T-helper 9 cell (primary cell): ENCODE data around the gene DENND1A.

Source experiments
- DNase-seq: peaks from one replicate; pipeline ENCODE4 v3.0.0-alpha.2; 2020

DENND1A gene

GRCh38 chr9:123552530-123552929 lies 377.4 kb downstream of the DENND1A start:
- DNase-seq, result no peak

DNA sequence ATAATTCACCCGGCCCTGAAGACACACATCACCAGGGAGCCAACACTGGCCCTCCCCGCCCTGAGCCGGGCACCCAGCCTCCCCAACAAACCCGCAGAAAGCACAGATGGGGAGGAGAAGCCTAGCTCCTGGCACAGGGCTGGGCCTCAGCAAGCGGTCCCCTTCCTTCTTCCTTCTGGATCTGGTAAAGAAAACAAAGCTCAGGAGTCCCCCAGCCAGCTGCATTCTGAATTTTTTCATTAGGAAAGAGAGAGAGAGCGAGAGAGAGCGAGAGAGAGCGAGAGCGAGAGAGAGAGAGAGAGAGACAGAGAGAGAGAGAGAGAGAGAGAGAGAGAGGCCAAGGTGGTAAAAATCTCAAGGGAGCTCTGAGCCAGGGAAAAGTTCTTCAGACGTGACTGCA lies 378.2 kb downstream of the DENND1A start:
- DNase-seq, result no peak

GRCh38 chr9:123550797-123551196 lies 379.1 kb downstream of the DENND1A start:
- no peak for DNase-seq

GRCh38 chr9:123550012-123550411 lies 379.9 kb downstream of the DENND1A start:
- DNase-seq, result no peak

- DNase-seq, result no peak
Measured at GRCh38 chr9:123548741-123549545, 381.0 kb downstream of the DENND1A start.

GRCh38 chr9:123544007-123544827 lies 385.7 kb downstream of the DENND1A start:
- DNase-seq, result peak; percentile 3

DNA sequence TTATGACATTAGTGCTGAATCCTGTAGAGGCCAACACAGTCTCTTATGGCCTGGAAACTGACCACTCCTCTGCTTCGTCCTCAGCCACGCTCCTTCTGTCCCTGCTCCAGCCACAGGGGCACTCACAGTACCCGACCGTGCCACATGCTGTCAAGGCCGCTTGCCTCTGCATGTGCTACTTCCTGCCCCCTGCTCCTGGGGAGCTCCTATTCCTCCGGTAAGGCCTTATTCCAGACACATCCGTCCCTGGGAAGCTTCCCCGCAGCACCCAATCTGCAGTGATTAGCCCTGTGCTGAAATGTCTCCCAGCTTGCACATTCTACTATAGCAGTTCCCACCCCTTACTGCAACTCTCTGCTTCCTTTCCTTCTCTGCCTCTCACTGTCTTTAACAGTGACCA lies 386.4 kb downstream of the DENND1A start:
- no peak for DNase-seq

- no peak for DNase-seq
Measured at GRCh38 chr9:123542435-123543225, 387.3 kb downstream of the DENND1A start.

DNA sequence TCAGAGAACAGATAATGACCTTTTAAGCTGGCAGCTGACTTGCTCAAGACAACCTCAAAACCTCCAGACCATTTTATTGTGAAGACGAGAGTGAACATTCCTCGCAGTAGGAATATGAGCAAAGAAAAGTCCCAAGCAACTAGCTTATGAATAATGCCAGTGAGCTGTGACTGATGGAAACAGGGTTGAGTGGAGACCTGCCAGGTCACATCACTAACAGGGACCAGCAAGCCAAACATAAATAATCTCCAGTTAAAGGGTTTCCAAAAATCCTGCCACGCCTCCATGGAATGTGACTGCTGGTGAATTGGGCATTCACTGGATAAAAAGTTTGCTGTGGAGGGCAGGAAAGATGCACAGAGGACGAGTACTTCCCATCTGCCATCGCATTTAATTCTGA lies 388.5 kb downstream of the DENND1A start:
- no peak for DNase-seq

DNA sequence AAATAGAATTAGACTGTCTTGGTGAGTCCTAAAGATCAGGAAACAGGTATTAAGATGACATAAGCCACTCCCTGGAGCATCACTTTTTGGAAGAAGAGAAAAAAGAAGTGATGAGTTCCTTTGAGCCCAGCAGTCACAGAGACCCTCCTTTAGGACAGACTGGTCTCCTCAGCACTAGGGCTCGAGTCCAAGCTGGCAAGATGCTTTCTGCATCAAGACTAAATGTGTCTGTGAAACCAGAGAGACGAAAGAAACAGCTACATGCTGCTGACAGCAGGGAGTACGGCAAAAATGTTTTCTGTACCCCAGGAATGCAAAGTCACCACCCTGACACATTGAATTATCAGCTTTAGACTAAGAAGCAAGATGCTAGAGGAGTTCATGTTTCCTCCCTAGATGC lies 389.5 kb downstream of the DENND1A start:
- DNase-seq, result no peak

GRCh38 chr9:123537809-123538208 lies 392.1 kb downstream of the DENND1A start:
- no peak for DNase-seq

DNA sequence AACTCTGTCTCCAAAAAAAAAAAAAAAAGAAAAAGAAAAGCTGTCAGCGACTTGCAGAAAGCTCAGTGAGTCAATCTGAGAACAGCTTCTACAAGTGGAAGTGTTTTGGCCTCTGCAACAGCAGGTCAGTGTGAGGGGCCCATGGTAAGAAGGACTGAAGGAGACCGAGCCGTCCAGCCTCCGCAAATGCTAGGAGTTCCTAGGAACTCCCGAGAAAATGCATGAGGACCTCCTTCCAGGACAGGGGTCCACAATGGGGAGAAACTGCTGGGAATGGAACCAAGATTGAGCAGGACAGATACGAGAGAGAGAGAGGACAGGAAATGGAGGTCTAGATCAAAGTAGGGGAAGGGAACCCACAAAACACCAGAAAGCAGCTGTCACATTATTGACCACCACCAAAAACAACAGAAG lies 393.5 kb downstream of the DENND1A start:
- no peak for DNase-seq

DNA sequence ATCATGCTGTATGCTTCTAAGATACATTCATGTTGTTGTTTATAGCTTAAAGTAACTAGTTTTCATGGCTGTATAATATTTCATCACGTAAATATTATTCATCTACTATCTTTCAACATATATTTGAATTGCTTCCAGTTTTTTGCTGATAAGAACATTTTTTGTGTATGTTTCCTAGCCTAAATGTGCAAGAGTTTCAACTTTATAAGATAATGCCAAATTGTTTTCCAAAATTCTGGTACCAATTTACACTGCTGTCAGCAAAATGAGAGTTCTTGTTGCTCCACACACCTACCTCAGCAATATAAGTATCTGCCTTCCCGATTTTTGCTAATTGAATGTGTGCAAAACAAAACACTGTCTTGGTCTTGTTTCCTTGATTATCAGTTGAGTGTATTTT lies 395.6 kb downstream of the DENND1A start:
- no peak for DNase-seq

GRCh38 chr9:123530244-123530643 lies 399.7 kb downstream of the DENND1A start:
- DNase-seq, result no peak

DNA sequence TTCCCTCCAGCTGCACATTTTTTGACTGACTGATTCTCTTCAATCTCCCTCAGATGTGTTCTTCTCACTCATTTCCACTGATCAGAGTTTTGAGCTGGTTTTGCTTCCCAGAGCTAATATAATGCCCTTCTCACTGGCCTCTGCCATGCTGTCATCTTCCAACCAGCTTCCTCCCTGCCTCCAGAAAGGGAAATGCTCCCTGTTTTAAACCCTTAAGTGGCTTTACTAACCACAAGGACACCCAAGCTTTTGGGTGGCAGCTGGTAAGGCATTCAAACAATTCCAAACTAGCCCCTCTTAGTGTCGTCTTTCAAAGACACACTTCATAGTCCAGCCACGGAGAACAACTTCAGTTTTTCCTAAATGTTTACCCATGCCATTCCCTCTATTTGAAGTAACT lies 401.4 kb downstream of the DENND1A start:
- no peak for DNase-seq

DNA sequence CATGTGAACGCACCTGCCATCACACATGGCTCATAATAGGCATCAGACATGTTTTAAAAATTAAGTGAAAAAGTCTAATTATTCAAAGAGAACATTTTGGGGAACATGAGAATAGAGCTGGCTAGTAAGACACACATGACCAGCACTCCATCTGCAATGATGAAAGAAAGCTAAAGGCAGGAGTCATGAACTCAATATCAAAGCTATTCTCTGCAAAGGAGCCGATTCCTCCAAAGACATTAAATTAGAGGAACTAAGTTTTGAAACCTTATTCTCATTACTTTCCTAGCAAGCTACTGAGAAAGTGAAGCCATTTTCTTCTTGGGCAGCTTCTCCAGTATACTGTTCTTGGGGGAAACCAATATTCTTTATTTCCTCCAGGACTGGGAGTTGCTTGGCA lies 401.9 kb downstream of the DENND1A start:
- no peak for DNase-seq

DNA sequence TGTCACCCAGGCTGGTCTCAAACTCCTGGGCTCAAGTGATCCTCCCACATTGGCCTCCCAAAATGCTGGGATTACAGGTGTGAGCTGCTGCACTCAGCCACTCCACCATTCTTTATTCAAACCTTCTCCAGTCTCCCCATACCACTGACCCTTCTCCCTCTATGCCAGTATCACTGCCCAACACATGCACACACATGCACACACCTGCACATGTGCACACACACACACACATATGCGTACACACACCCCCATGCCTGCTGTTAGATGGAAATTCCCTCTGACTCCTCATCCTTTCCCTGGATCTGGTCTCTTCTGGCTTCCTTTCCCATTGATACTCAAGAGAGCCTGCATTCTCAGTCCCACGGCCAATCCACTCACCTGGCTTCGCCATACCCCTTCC lies 404.0 kb downstream of the DENND1A start:
- no peak for DNase-seq

- no peak for DNase-seq
Measured at GRCh38 chr9:123525424-123525823, 404.5 kb downstream of the DENND1A start.

GRCh38 chr9:123524866-123525265 lies 405.1 kb downstream of the DENND1A start:
- no peak for DNase-seq

DNA sequence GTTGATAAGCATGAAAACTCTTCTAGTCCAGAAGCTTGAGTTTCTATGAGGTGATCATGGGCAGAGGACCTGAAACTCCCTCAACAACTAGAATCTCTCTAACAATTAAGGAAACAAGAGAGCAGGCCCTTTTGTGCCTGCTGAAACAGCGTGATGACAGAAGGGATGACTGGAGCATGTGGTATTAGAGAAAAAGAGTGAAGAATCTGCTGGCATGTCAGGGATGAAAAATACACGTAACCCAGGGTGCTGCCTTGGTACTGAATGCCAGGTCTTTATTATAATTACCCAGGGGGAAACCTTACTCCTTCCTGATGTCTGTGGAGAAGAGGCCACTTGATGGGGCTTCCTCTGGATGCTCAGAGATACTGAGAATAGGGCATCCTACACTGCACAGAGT lies 406.1 kb downstream of the DENND1A start:
- DNase-seq, result no peak

- DNase-seq, result no peak
Measured at GRCh38 chr9:123523001-123523400, 406.9 kb downstream of the DENND1A start.

- no peak for DNase-seq
Measured at GRCh38 chr9:123522251-123522650, 407.7 kb downstream of the DENND1A start.

DNA sequence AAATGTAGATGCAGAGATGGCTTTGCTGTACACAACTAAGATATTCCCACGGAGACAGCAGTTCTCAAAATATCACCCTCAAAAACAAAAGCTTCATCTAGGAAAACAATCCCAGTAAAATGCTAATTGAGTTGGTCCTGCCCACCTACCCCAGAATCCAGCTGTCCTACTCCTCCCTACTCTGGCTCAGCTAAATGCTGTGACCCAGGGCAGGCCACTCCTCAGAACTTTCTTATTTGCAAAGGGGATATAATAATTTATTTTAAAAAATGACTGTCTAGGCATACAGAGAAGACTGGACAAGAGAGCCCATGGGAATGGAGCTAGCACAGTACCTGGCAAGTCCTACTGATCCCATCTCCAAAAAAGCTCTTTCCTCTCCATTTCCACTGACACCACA lies 411.6 kb downstream of the DENND1A start:
- DNase-seq, result no peak
